8988T (cell line): ENCODE data around the gene KLHL41.
A peak's percentile ranks its signal among the peaks of the same experiment; 100 is the strongest.
"Not testable (repeated sequence)": the region's sequence is repeated elsewhere in the genome, so short reads cannot be mapped to it uniquely, and the experiment has no call there.

Source experiments
- DNase-seq: peaks from one replicate; pipeline ENCODE4 v3.0.0; 2011

KLHL41 gene

DNA sequence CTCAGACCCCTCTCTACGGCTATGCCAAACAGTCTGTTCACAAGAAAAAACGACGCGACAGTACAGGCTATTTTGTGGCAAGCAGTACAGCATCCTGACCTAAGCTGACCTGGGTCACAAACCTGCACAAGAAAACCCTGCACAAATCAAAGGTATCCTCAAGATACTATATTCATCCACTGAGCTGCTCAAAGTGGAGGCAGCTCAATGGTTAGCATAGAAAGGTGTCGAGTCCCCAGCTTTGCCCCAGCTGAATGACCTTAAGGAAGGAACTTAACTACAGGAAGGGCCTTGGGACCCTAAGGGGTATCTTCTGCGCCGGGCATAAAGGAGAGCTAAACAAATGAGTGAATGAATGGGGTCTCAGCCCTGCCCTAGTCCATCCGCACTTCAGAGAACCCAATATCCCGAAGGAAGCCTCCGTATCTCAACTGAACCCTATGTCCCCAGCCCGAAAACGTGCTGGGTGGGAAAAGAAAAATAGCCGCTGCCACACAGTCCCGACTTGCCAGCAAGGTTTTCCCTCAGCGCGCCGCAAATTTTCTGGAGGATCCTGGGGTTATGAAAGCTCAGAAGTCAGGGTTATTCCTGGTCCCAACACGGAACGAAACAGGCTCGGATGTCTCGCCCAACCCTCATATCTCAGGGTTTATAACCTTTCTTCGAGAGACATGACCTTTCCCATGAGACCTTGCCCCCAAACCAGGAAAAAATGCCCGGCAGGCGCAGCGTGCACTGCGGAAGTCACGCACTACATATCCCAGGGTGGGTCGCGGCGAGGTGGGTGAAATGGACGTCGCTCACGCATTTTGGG is 63.9 kb downstream of the KLHL41 start, which contains the start of gene FASTKD1:
Gene FASTKD1 (minus strand): TSS at position 706 of the 814 bp plus-strand sequence. CDS start 1,836 bp downstream, outside the sequence.
- peak; percentile 83 for DNase-seq

DNA sequence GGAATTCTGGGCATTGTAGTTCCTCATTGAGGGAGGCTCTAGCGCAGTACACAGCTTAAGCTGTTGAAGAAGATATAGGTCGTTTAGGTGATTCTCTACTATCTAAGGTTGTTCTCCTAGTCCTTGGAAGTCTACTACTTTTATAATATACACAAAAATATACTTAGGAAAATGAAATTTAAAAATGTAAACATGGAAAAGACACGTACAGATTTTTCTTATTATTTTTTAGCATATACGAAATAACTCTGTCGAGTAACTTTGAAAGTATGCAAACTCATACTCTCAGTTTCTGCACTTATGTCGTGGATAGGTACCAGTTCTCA is 64.4 kb downstream of the KLHL41 start:
- DNase-seq: no peak

DNA sequence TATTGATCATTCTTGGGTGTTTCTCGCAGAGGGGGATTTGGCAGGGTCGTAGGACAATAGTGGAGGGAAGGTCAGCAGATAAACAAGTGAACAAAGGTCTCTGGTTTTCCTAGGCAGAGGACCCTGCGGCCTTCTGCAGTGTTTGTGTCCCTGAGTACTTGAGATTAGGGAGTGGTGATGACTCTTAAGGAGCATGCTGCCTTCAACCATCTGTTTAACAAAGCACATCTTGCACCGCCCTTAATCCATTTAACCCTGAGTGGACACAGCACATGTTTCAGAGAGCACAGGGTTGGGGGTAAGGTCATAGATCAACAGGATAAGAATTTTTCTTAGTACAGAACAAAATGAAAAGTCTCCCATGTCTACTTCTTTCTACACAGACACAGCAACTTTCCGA is 65.0 kb downstream of the KLHL41 start:
- DNase-seq: not testable (repeated sequence)

DNA sequence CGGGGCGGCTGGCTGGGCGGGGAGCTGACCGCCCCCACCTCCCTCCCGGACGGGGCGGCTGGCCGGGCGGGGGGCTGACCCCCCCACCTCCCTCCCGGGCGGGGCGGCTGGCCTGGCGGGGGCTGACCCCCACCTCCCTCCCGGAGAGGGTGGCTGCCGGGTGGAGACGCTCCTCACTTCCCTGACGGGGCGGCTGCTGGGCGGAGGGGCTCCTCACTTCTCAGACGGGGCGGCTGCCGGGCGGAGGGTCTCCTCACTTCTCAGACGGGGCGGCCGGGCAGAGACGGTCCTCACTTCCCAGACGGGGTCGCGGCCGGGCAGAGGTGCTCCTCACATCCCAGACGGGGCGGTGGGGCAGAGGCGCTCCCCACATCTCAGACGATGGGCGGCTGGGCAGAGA is 65.8 kb downstream of the KLHL41 start:
- DNase-seq: not testable (repeated sequence)
